ENCODE data around the gene WFS1.

DNA sequence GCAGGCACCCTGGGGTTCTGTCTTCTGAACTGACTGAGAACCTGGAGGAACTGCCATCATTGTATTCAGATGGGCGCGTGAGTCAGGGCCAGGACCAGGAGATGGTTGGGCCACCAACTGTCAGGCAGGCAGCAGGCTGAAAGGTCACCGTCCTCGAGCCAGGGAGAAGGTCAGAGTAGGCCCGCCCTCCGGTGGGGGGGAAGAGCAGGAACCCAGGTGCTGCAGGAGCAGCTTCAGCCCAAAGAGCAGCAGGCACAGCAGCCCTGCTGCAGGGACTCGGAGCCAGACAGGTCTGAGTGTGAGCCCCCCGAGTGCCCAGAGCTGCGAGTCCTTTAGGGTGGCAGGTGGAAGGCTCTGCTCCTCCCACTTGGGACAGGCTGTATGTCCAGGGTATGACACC is 26.4 kb downstream of the WFS1 start:
- TF ChIP-seq POLR2AphosphoS5 (IDR thresholded peaks at IDR 0.05; ENCODE audit: low read depth, low read length), result no peak
- no peak for TF ChIP-seq RCOR1 (IDR thresholded peaks at IDR 0.05; ENCODE audit: low read length)
- TF ChIP-seq, protein P1, sequence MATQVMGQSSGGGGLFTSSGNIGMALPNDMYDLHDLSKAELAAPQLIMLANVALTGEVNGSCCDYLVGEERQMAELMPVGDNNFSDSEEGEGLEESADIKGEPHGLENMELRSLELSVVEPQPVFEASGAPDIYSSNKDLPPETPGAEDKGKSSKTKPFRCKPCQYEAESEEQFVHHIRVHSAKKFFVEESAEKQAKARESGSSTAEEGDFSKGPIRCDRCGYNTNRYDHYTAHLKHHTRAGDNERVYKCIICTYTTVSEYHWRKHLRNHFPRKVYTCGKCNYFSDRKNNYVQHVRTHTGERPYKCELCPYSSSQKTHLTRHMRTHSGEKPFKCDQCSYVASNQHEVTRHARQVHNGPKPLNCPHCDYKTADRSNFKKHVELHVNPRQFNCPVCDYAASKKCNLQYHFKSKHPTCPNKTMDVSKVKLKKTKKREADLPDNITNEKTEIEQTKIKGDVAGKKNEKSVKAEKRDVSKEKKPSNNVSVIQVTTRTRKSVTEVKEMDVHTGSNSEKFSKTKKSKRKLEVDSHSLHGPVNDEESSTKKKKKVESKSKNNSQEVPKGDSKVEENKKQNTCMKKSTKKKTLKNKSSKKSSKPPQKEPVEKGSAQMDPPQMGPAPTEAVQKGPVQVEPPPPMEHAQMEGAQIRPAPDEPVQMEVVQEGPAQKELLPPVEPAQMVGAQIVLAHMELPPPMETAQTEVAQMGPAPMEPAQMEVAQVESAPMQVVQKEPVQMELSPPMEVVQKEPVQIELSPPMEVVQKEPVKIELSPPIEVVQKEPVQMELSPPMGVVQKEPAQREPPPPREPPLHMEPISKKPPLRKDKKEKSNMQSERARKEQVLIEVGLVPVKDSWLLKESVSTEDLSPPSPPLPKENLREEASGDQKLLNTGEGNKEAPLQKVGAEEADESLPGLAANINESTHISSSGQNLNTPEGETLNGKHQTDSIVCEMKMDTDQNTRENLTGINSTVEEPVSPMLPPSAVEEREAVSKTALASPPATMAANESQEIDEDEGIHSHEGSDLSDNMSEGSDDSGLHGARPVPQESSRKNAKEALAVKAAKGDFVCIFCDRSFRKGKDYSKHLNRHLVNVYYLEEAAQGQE (IDR thresholded peaks at IDR 0.05; ENCODE audit: low read depth, low read length), result no peak
- TF ChIP-seq, protein P2, sequence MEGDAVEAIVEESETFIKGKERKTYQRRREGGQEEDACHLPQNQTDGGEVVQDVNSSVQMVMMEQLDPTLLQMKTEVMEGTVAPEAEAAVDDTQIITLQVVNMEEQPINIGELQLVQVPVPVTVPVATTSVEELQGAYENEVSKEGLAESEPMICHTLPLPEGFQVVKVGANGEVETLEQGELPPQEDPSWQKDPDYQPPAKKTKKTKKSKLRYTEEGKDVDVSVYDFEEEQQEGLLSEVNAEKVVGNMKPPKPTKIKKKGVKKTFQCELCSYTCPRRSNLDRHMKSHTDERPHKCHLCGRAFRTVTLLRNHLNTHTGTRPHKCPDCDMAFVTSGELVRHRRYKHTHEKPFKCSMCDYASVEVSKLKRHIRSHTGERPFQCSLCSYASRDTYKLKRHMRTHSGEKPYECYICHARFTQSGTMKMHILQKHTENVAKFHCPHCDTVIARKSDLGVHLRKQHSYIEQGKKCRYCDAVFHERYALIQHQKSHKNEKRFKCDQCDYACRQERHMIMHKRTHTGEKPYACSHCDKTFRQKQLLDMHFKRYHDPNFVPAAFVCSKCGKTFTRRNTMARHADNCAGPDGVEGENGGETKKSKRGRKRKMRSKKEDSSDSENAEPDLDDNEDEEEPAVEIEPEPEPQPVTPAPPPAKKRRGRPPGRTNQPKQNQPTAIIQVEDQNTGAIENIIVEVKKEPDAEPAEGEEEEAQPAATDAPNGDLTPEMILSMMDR (IDR thresholded peaks at IDR 0.05), result no peak
- TF ChIP-seq RAD21 (IDR thresholded peaks at IDR 0.05; ENCODE audit: low read length), result no peak
